Suppressor macrophage treated with lipopolysaccharide for 4 hours (primary cell): ENCODE data around the gene EZR.
A peak's percentile ranks its signal among the peaks of the same experiment; 100 is the strongest.

Experiments
- DNase-seq: peaks from one replicate; pipeline ENCODE4 v3.0.0-alpha.2; 2020

EZR gene

GRCh38 chr6:158758941-158759479 lies 60.2 kb downstream of the EZR start:
- DNase-seq, result no peak

GRCh38 chr6:158758451-158758860 lies 60.7 kb downstream of the EZR start:
- no peak for DNase-seq

- no peak for DNase-seq
Observed at GRCh38 chr6:158757753-158758090, 61.4 kb downstream of the EZR start.

GRCh38 chr6:158756977-158757752 lies 62.0 kb downstream of the EZR start:
- no peak for DNase-seq

- DNase-seq, result no peak
Observed at GRCh38 chr6:158756126-158756525, 63.0 kb downstream of the EZR start.

- no peak for DNase-seq
Observed at GRCh38 chr6:158755636-158756035, 63.5 kb downstream of the EZR start.

- DNase-seq, result no peak
Observed at GRCh38 chr6:158754738-158755137, 64.4 kb downstream of the EZR start.

- no peak for DNase-seq
Observed at GRCh38 chr6:158753811-158754210, 65.4 kb downstream of the EZR start.

GRCh38 chr6:158752613-158753012 lies 66.6 kb downstream of the EZR start:
- no peak for DNase-seq

GRCh38 chr6:158751921-158752320 lies 67.2 kb downstream of the EZR start:
- DNase-seq, result no peak

GRCh38 chr6:158751224-158751623 lies 67.9 kb downstream of the EZR start:
- no peak for DNase-seq

GRCh38 chr6:158744986-158745430 lies 74.2 kb downstream of the EZR start:
- no peak for DNase-seq

- no peak for DNase-seq
Observed at GRCh38 chr6:158743033-158743651, 76.0 kb downstream of the EZR start.

GRCh38 chr6:158739673-158740072 lies 79.5 kb downstream of the EZR start:
- DNase-seq, result no peak

- DNase-seq, result peak; percentile 37
Observed at GRCh38 chr6:158737710-158738615, 81.2 kb downstream of the EZR start.

- no peak for DNase-seq
Observed at GRCh38 chr6:158737082-158737709, 82.0 kb downstream of the EZR start.

GRCh38 chr6:158735009-158735408 lies 84.2 kb downstream of the EZR start:
- no peak for DNase-seq

- no peak for DNase-seq
Observed at GRCh38 chr6:158730541-158730907, 88.6 kb downstream of the EZR start.

GRCh38 chr6:158729906-158730540 lies 89.1 kb downstream of the EZR start:
- no peak for DNase-seq

GRCh38 chr6:158725704-158726103 lies 93.5 kb downstream of the EZR start:
- no peak for DNase-seq

- DNase-seq, result no peak
Observed at GRCh38 chr6:158722176-158722729, 96.9 kb downstream of the EZR start.

GRCh38 chr6:158718461-158719046 lies 100.6 kb downstream of the EZR start:
- DNase-seq, result no peak
